Fibroblast of mammary gland (primary cell): ENCODE results near the gene EXOC4.

Experiments
- DNase-seq: peaks from one replicate; pipeline ENCODE4 v3.0.0-alpha.2; 2010; ENCODE audit warnings: low read depth
- H3K4me3 ChIP-seq: 2 replicates; pipeline ENCODE4 v1.5.1; 2011; ENCODE audit warnings: low read depth, mild to moderate bottlenecking, low read length, moderate library complexity; ENCODE audit not compliant: control insufficient read depth
- CTCF ChIP-seq: conservative IDR thresholded peaks from 2 replicates; pipeline ENCODE4 v1.5.1; 2011; ENCODE audit warnings: low read depth, low read length, inconsistent platforms; ENCODE audit not compliant: control insufficient read depth, insufficient read depth

The EXOC4 gene

DNA sequence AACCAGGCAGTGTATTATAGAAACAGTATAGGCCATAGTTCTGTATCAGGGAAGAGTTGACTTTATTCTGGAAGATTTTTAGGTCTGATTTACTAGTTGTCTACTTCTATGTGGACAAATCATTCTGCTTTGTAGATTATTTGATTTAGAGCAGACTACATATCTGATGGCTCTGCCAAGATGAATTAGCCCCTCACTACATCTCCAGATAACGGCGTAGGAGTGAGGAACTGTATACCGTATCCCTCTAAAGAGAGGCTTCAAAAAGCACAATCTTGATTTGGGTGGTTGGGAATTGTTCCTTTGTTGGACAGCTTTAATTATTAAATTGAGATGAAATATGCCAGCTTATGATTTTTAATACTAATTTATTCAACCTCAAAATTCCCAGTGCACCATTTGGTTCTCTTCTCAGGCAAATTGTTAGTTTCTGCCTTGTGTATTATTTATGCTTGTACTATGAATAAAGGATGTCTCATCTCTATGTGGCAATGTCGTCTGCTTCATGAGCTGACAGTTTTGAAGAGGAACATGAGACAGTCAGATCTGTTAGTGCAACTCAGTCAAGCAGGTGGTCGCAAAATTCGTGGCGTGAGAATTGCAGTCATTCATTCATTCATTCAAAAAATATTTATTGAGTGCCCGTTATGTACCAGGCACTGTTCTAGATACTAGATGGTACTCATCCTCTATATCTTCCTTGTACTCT lies 422.8 kb downstream of the EXOC4 start:
- no peak overlapping the region for H3K4me3 ChIP-seq
- TF ChIP-seq CTCF = no peak
- DNase-seq = peak; percentile 31

- no peak for TF ChIP-seq CTCF
- H3K4me3 ChIP-seq = no peak overlapping the region
- DNase-seq = peak; percentile 25
Observed at GRCh38 chr7:133676805-133677370, 424.0 kb downstream of the EXOC4 start.

GRCh38 chr7:133678137-133678814 lies 425.4 kb downstream of the EXOC4 start:
- H3K4me3 ChIP-seq = no peak overlapping the region
- no peak for DNase-seq
- TF ChIP-seq CTCF = no peak

DNA sequence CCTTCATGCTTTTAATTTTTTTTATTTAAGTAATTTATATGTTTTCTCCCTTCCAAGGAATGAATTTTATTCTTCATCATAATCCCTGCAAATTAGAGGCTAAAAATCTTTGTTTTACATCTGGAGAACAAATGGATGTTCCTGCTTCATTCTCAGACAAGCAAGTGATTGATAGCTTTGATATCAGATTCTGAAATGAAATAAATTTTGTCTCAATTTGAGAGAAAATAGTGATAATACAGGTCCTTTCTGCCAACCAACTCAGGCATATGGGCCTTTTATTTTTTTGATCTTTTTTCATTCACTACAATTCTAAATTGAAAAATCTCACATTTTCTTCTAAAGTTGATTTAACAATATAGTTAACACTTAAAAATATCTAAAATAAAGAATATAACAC lies 427.1 kb downstream of the EXOC4 start:
- no peak for DNase-seq
- TF ChIP-seq CTCF = no peak
- no peak overlapping the region for H3K4me3 ChIP-seq

DNA sequence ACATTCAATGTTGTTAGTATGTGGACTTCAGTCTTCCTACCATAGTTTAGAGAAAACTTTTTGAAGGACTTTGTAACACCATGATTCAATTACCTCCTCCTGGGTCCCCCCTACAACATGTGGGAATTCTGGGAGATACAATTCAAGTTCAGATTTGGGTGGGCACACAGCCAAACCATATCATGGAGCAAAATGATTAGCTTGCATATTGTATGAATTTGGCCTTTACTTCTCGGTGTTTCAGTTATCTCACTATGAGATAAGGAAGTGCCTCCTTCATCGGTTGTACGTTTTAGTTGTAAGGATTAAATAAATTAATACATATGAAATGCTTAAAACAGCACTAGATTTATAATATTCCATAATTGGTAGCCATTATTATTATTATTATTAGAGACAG lies 428.7 kb downstream of the EXOC4 start:
- no peak for TF ChIP-seq CTCF
- DNase-seq = no peak

DNA sequence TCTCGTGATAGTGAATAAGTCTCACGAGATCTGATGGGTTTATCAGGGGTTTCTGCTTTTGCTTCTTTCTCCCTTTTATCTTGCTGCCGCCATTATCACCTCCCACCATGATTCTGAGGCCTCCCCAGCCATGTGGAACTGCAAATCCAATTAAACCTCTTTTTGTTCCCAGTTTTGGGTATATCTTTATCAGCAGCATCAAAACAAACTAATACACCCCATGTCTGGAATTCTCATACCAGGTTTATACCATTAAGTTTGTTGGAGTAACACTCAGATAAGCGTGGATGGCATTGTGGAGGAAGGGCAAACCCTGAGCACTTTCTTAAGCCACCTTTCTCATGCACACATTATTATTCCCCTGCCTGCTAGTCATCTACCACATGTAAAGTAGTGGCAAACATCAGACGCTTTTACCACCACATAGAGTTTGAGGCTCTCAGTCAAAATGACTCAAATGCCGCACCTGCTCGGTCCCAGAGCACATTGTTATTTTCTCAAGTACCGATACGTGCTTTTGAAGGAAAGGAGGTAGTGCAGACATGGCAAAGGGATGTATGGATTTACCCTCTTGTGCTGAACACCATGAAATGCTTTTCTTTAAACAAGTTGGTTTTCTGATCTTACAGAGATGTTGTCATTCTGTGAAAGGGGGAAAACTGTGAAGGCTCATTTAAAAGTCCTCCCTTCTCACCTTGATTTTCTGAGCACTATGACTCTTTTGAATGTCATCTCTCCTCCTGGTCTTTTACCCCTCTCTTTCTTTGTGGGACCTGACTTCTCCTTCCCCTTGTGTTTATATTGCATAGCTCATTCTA lies 429.7 kb downstream of the EXOC4 start:
- no peak overlapping the region for H3K4me3 ChIP-seq
- TF ChIP-seq CTCF = no peak
- no peak for DNase-seq

More for the DNA sequence above, 428.7 kb downstream of the EXOC4 start:
- no peak overlapping the region for H3K4me3 ChIP-seq
